Lower lobe of right lung (tissue), 2 donors: ENCODE data around the gene ADCY5. TPM values are rescaled to one million over a fixed set of nuclear protein-coding genes. Genes with fewer than 3 reads are reported as not detected.

Experiments
- ATAC-seq, 2 donors: fragments of 200-7000 bp; cut with Tn5 transposase; one replicate each; pipeline ENCODE4 v1.9.1; 2020 to 2022; ENCODE audit warnings: mild to moderate bottlenecking in 2 of 2, moderate library complexity in 2 of 2
- DNase-seq: peaks from one replicate; pipeline ENCODE4 v3.0.0-alpha.2; 2020
- H3K27ac ChIP-seq: fragments of 200-600 bp; one replicate; pipeline ENCODE4 v1.8.0; 2022
- H3K27me3 ChIP-seq: fragments of 200-600 bp; one replicate; pipeline ENCODE4 v1.8.0; 2022; ENCODE audit warnings: low read depth
- H3K36me3 ChIP-seq: fragments of 200-600 bp; one replicate; pipeline ENCODE4 v1.8.0; 2022; ENCODE audit warnings: mild to moderate bottlenecking
- H3K4me1 ChIP-seq: fragments of 200-600 bp; one replicate; pipeline ENCODE4 v1.8.0; 2022
- H3K4me3 ChIP-seq: fragments of 200-600 bp; one replicate; pipeline ENCODE4 v1.8.0; 2022; ENCODE audit warnings: mild to moderate bottlenecking
- H3K9me3 ChIP-seq: fragments of 200-600 bp; one replicate; pipeline ENCODE4 v1.8.0; 2022
- CTCF ChIP-seq: fragments of 200-600 bp; IDR thresholded peaks from one replicate; pipeline ENCODE4 v1.8.0; 2022; ENCODE audit warnings: antibody characterized with exemption, mild to moderate bottlenecking
- intact Hi-C: fragments of 100-400 bp; cut with DNase I; formaldehyde crosslinking; loops from one replicate; pipeline ENCODE4 v1.11.0; 2022
- total RNA-seq: library from RNA; stranded (reverse); fragmentation: NEBNext Ultra II Directional; extraction: Animal tissue kit (Norgen Biotek cat#: 25700); gene quantifications from one replicate; pipeline ENCODE4 v1.2.1, GENCODE V29; 2021
- donor health status: DM: no; HTN: yes; CAD: no; lungs with severe emphysema.

ADCY5 gene
- total RNA-seq, 1 donor from 2014 or later, result 5.6 TPM

- Histone ChIP-seq H3K9me3 (no peaks in the 10 kb centered on the region), H3K4me1 (no peaks in the 10 kb centered on the region), H3K36me3 (no peaks in the 10 kb centered on the region), H3K27ac (no peak overlapping the region), H3K4me3 (no peak overlapping the region), H3K27me3 (no peaks in the 10 kb centered on the region)
- no peak for TF ChIP-seq CTCF
- ATAC-seq (peak; percentile 56 to 74), DNase-seq (no peak)
- intact Hi-C loops, result no loop called here
These were observed 128.7 kb downstream of the ADCY5 start for GRCh38 chr3:123320221-123320620.

- no peak for ATAC-seq
- H3K27ac ChIP-seq, result no peak overlapping the region
- peak; percentile 37 for DNase-seq
These were observed 129.1 kb downstream of the ADCY5 start for GRCh38 chr3:123319760-123320159.

GRCh38 chr3:123318374-123318773 lies 130.5 kb downstream of the ADCY5 start:
- ATAC-seq, result no peak
- DNase-seq, result peak; percentile 33
- TF ChIP-seq CTCF, result no peak

More at GRCh38 chr3:123319760-123320159, 129.1 kb downstream of the ADCY5 start:
- no peak for TF ChIP-seq CTCF
- Histone ChIP-seq H3K36me3 (no peaks in the 10 kb centered on the region), H3K9me3 (no peaks in the 10 kb centered on the region), H3K27me3 (no peaks in the 10 kb centered on the region), H3K4me1 (no peaks in the 10 kb centered on the region), H3K4me3 (no peak overlapping the region)
- intact Hi-C loops, result no loop called here

GRCh38 chr3:123317716-123318115 lies 131.2 kb downstream of the ADCY5 start:
- no peak for TF ChIP-seq CTCF
- no peak for ATAC-seq
- peak; percentile 20 for DNase-seq
- Histone ChIP-seq H3K27me3 (no peaks in the 10 kb centered on the region), H3K27ac (no peak overlapping the region), H3K4me3 (no peak overlapping the region), H3K4me1 (no peaks in the 10 kb centered on the region), H3K36me3 (no peaks in the 10 kb centered on the region), H3K9me3 (no peaks in the 10 kb centered on the region)
- intact Hi-C loops, result no loop called here

More at GRCh38 chr3:123318374-123318773, 130.5 kb downstream of the ADCY5 start:
- Histone ChIP-seq H3K27me3 (no peaks in the 10 kb centered on the region), H3K4me1 (no peaks in the 10 kb centered on the region), H3K27ac (no peak overlapping the region), H3K4me3 (no peak overlapping the region), H3K9me3 (no peaks in the 10 kb centered on the region), H3K36me3 (no peaks in the 10 kb centered on the region)
- intact Hi-C loops, result no loop called here

- no peak for TF ChIP-seq CTCF
- no peak overlapping the region for H3K27ac ChIP-seq
- no peaks in the 10 kb centered on the region for H3K4me1 ChIP-seq
- intact Hi-C loops, result no loop called here
- no peaks in the 10 kb centered on the region for H3K27me3 ChIP-seq
- H3K4me3 ChIP-seq, result no peak overlapping the region
- ATAC-seq, result no peak
- no peaks in the 10 kb centered on the region for H3K9me3 ChIP-seq
- no peaks in the 10 kb centered on the region for H3K36me3 ChIP-seq
- no peak for DNase-seq
These were observed 133.7 kb downstream of the ADCY5 start for GRCh38 chr3:123315271-123315595.
